Karpas-422 (cell line): ENCODE results near the gene INO80D. TPM values are rescaled to one million over a fixed set of nuclear protein-coding genes. Genes with fewer than 3 reads are reported as not detected.
"Not testable (repeated sequence)": the region's sequence is repeated elsewhere in the genome, so short reads cannot be mapped to it uniquely, and the experiment has no call there.

Experiments
- DNase-seq: peaks from one replicate; pipeline ENCODE4 v3.0.0-alpha.2; 2015
- H2AFZ ChIP-seq: fragments of 200-600 bp; sonication (generic); 2 replicates; pipeline ENCODE4 v1.6.1; 2014; ENCODE audit warnings: antibody characterized with exemption, low read length, mixed read lengths
- H3K27ac ChIP-seq: fragments of 200-600 bp; sonication (generic); 2 replicates; pipeline ENCODE4 v1.5.1; 2014; ENCODE audit warnings: mild to moderate bottlenecking, low read length, moderate library complexity
- H3K27me3 ChIP-seq: fragments of 200-600 bp; sonication (generic); 2 replicates; pipeline ENCODE4 v1.6.1; 2014; ENCODE audit warnings: low read length, mixed read lengths
- H3K36me3 ChIP-seq: fragments of 200-600 bp; sonication (generic); 2 replicates; pipeline ENCODE4 v1.6.1; 2014; ENCODE audit warnings: low read length, mixed read lengths; ENCODE audit not compliant: insufficient read depth
- H3K4me1 ChIP-seq: fragments of 200-600 bp; sonication (generic); 2 replicates; pipeline ENCODE4 v1.6.1; 2014; ENCODE audit warnings: mild to moderate bottlenecking, low read length, mixed read lengths
- H3K4me2 ChIP-seq: fragments of 200-600 bp; sonication (generic); 2 replicates; pipeline ENCODE4 v1.6.1; 2014; ENCODE audit warnings: low read length, low read depth, mild to moderate bottlenecking; ENCODE audit not compliant: poor library complexity, severe bottlenecking
- H3K4me3 ChIP-seq: fragments of 200-600 bp; sonication (generic); 2 replicates; pipeline ENCODE4 v1.5.1; 2014; ENCODE audit warnings: mild to moderate bottlenecking, antibody characterized with exemption, low read length, mixed read lengths
- H3K79me2 ChIP-seq: fragments of 200-600 bp; sonication (generic); 2 replicates; pipeline ENCODE4 v1.6.1; 2014; ENCODE audit warnings: mild to moderate bottlenecking, low read length, mixed read lengths
- H3K9ac ChIP-seq: fragments of 200-600 bp; sonication (generic); 2 replicates; pipeline ENCODE4 v1.6.0; 2014; ENCODE audit warnings: low read length
- H3K9me2 ChIP-seq: fragments of 200-600 bp; sonication (generic), shearing (Covaris generic); replicated peaks from 2 replicates; pipeline ENCODE4 v1.6.0; 2014; ENCODE audit warnings: mild to moderate bottlenecking, low read length, moderate library complexity; ENCODE audit not compliant: insufficient read depth
- H3K9me3 ChIP-seq: fragments of 300-700, 200-600 bp; sonication (generic); 2 replicates; pipeline ENCODE4 v1.6.1; 2014; ENCODE audit warnings: low read length, mixed read lengths
- H4K20me1 ChIP-seq: fragments of 200-600 bp; sonication (generic); 2 replicates; pipeline ENCODE4 v1.6.1; 2014; ENCODE audit warnings: mild to moderate bottlenecking, antibody characterized with exemption, low read length, low read depth; ENCODE audit not compliant: insufficient read depth
- total RNA-seq: library from RNA; depleted of rRNA; stranded (reverse); fragments of >200 nt; shearing (Covaris generic); gene quantifications from 2 replicates; pipeline ENCODE4 v1.2.3, GENCODE V29; 2014; ENCODE audit warnings: low replicate concordance

Gene INO80D
- total RNA-seq, 1 experiment from 2014 or later = 14.8 TPM

DNA sequence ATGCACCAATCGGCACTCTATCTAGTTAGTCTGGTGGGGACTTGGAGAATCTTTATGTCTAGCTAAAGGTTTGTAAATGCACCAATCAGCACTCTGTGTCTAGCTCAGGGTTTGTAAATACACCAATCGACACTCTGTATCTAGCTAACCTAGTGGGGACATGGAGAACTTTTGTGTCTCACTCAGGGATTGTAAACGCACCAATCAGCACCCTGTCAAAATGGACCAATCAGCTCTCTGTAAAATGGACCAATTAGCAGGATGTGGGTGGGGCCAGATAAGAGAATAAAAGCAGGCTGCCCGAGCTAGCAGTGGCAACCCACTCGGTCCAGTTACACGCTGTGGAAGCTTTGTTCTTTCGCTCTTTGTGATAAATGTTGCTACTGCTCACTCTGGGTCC, 108.3 kb downstream of the INO80D start:
- H3K4me2 ChIP-seq, H3K9ac ChIP-seq, H2AFZ ChIP-seq, H3K4me3 ChIP-seq, H3K4me1 ChIP-seq, H3K9me3 ChIP-seq, H3K27me3 ChIP-seq, H3K27ac ChIP-seq, H3K79me2 ChIP-seq, H3K36me3 ChIP-seq, H4K20me1 ChIP-seq, DNase-seq, H3K9me2 ChIP-seq: not testable (repeated sequence)

DNA sequence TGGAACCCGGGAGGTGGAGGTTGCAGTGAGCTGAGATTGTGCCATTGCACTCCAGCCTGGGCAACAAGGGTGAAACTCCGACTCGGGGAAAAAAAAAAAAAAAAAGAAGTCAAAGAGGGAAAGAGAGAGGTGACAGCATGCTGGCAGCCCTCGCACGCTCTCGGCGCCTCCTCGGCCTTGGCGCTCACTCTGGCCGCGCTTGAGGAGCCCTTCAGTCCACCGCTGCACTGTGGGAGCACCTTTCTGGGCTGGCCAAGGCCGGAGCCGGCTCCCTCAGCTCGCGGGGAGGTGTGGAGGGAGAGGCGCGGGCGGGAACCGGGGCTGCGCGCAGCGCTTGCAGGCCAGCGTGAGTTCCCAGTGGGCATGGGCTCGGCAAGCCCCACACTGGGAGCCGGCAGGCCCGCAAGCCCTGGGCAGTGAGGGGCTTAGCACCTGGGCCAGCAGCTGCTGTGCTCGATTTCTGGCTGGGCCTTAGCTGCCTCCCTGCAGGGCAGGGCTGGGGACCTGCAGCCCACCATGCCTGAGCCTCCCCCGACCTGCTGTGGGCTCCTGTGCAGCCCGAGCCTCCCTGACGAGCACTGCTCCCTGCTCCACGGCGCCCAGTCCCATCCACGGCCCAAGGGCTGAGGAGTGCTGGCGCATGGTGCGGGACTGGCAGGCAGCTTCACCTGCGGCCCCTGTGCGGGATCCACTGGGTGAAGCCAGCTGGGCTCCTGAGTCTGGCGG, 108.9 kb downstream of the INO80D start:
- not testable (repeated sequence) for H2AFZ ChIP-seq

GRCh38 chr2:205976120-205976814, 109.7 kb downstream of the INO80D start:
- Histone ChIP-seq H3K27me3 (no peaks in the 10 kb centered on the region), H3K79me2 (no peaks in the 10 kb centered on the region), H3K9me3 (no peaks in the 10 kb centered on the region), H3K4me2 (no peak overlapping the region), H3K4me1 (no peaks in the 10 kb centered on the region), H4K20me1 (no peaks in the 10 kb centered on the region), H3K9ac (no peak overlapping the region), H3K9me2 (no peaks in the 10 kb centered on the region), H2AFZ (no peak overlapping the region), H3K4me3 (no peak overlapping the region), H3K27ac (no peak overlapping the region), H3K36me3 (no peaks in the 10 kb centered on the region)
- DNase-seq = no peak

More for the DNA sequence above, 108.9 kb downstream of the INO80D start:
- H3K9me2 ChIP-seq, H3K9ac ChIP-seq, H3K79me2 ChIP-seq, H3K27ac ChIP-seq, H3K4me3 ChIP-seq, DNase-seq, H3K4me1 ChIP-seq, H3K36me3 ChIP-seq, H3K4me2 ChIP-seq, H3K27me3 ChIP-seq, H3K9me3 ChIP-seq, H4K20me1 ChIP-seq: not testable (repeated sequence)

DNA sequence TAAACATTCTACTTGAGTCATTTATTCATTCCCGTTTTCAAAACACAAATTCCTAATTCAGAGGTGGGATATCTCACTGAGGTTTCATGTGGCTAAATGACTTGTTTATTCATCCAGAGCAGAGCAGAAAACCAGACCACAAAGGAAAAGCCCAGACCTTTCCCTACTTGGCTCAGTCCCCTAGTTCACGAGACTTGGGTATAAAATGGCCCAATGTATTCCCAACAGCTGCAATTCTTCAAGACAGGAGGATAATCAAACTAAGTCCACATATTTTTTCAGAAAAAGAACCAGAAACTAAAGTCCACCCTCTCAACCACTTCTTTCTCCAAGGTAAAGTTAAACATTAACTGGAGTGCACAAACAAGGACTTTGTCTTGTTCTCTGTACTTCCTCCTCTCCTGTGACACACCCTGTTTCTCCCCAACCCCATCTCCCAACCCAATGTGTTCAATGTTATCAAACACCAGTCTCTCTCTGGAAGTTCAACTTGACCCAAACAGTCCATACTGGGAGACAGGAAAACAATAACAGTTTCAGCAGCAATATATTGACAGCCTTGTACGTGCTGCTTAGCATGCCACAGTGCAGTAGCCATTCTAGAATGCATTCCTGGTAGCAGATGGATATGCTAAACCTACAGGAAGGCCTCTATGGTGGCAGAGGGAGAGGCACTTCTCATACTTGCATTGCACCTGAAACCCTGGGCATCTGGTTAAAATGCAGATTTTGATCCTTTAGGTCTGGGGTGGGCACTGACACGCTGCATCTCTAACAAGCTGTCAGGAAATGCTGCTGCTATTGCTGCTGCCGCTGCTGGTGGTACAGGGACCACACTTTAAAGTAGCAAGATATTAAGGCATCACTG, 110.7 kb downstream of the INO80D start:
- no peaks in the 10 kb centered on the region for H3K36me3 ChIP-seq
- no peak overlapping the region for H3K9ac ChIP-seq
- H3K9me2 ChIP-seq = no peaks in the 10 kb centered on the region
- no peaks in the 10 kb centered on the region for H3K27me3 ChIP-seq
- H3K4me1 ChIP-seq = no peaks in the 10 kb centered on the region
- no peak for DNase-seq
- no peaks in the 10 kb centered on the region for H3K9me3 ChIP-seq
- H3K4me3 ChIP-seq = no peak overlapping the region
- H3K79me2 ChIP-seq = no peaks in the 10 kb centered on the region
- no peaks in the 10 kb centered on the region for H4K20me1 ChIP-seq
- no peak overlapping the region for H3K27ac ChIP-seq
- no peak overlapping the region; the same call in 1 of the 2 replicates for H2AFZ ChIP-seq
- no peak overlapping the region for H3K4me2 ChIP-seq

DNA sequence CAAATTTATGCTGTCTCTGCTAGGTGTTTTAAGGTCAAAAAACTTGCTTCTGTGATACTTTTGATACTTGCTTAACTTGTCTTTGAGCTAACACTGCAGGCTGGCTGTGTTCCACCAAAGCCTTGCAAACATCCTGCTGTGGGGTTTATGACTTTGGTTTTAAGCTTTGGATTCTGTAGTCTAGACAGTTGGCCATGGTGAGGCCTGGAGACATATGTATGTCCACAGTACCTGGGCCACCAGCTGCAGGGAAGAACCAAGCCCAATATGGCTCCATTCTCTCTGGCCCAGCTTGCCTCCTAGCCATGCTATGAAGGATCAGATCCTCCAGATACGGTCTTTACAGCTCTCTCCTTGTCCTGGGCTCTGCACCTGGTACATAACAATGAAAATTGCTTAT, 113.9 kb downstream of the INO80D start:
- H3K27ac ChIP-seq = no peak overlapping the region
- H3K9ac ChIP-seq = no peak overlapping the region
- H2AFZ ChIP-seq = no peak overlapping the region
- no peaks in the 10 kb centered on the region for H3K4me1 ChIP-seq
- H3K27me3 ChIP-seq = no peaks in the 10 kb centered on the region
- no peaks in the 10 kb centered on the region for H3K9me3 ChIP-seq
- no peaks in the 10 kb centered on the region for H4K20me1 ChIP-seq
- DNase-seq = no peak
- no peak overlapping the region for H3K4me3 ChIP-seq
- no peak overlapping the region for H3K4me2 ChIP-seq
- H3K9me2 ChIP-seq = no peaks in the 10 kb centered on the region
- no peaks in the 10 kb centered on the region for H3K79me2 ChIP-seq
- H3K36me3 ChIP-seq = no peaks in the 10 kb centered on the region

DNA sequence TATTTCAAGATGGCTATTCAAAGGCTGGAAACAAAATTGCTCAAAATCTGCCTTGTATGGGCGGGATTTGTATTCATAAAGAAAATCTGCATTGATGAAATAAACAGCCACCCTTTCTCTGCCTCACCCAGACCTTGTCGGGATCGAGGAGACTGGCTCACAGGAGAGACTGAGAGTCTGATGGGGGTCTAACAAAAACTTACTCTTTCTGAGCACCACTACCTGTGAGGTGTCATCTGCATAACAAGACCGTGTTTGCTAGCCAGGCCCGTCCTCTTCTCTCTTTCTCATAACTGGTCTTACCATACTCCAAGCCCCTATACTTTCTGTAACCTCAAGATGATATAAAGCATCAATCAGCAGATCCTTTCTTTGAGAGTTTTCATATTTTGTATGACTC, 115.6 kb downstream of the INO80D start:
- H3K4me3 ChIP-seq = no peak overlapping the region
- H3K4me1 ChIP-seq = no peaks in the 10 kb centered on the region
- H3K27ac ChIP-seq = no peak overlapping the region
- H3K9me2 ChIP-seq = no peaks in the 10 kb centered on the region
- H3K4me2 ChIP-seq = no peak overlapping the region
- H3K27me3 ChIP-seq = no peaks in the 10 kb centered on the region
- H3K79me2 ChIP-seq = no peaks in the 10 kb centered on the region
- no peaks in the 10 kb centered on the region for H3K36me3 ChIP-seq
- no peak overlapping the region for H2AFZ ChIP-seq
- no peak for DNase-seq
- H3K9ac ChIP-seq = no peak overlapping the region
- H3K9me3 ChIP-seq = no peaks in the 10 kb centered on the region
- H4K20me1 ChIP-seq = no peaks in the 10 kb centered on the region

- Histone ChIP-seq H3K27me3 (no peaks in the 10 kb centered on the region), H3K4me1 (no peaks in the 10 kb centered on the region), H3K9ac (no peak overlapping the region), H3K9me3 (no peaks in the 10 kb centered on the region), H3K36me3 (no peaks in the 10 kb centered on the region), H2AFZ (no peak overlapping the region), H3K9me2 (no peaks in the 10 kb centered on the region), H4K20me1 (no peaks in the 10 kb centered on the region), H3K4me2 (no peak overlapping the region), H3K4me3 (no peak overlapping the region), H3K79me2 (no peaks in the 10 kb centered on the region), H3K27ac (no peak overlapping the region)
- no peak for DNase-seq
These were observed 116.4 kb downstream of the INO80D start for GRCh38 chr2:205969584-205969983.

DNA sequence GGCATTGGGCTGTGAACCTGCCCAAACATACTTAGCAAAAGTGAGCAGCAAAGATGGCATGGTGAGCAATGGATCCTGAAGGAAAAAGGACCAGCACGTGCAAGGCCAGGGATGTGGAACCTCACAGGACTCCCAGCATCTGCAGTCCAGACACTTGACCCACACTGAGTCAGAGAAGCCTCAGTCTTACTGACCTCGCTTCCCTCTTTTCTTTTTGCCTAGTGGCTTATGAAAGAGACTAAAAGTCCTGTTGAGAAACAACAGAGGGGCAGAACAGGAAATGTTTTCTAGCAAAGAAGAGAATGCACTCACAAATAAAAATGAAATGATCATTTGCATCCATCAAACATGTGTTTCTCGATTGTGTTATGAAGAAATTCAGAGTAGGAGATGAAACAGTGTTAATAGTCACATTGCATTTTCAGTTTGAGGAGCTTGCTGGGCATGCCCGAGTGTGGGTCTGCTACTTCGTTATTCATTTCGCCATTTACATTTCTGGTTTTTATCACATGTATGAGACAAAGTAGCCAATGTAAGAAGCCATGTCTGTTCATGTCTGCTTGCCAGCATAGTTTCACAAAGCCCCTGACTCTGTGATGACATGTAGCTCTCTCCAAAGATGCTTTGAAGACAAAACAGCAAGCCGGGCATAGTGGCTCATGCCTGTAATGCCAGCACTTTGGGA, 118.4 kb downstream of the INO80D start:
- Histone ChIP-seq H2AFZ (no peak overlapping the region), H3K36me3 (no peaks in the 10 kb centered on the region), H3K4me1 (no peaks in the 10 kb centered on the region), H4K20me1 (no peaks in the 10 kb centered on the region), H3K4me2 (no peak overlapping the region), H3K9me2 (no peaks in the 10 kb centered on the region), H3K27me3 (no peaks in the 10 kb centered on the region), H3K79me2 (no peaks in the 10 kb centered on the region), H3K27ac (no peak overlapping the region), H3K9me3 (no peaks in the 10 kb centered on the region), H3K4me3 (no peak overlapping the region), H3K9ac (no peak overlapping the region)
- DNase-seq = no peak
